AG09309 (cell line): ENCODE data around the gene ZNF202.

ENCODE experiments used
- DNase-seq: peaks from one replicate; pipeline ENCODE4 v3.0.0-alpha.2; 2010; ENCODE audit warnings: low read depth
- H3K4me3 ChIP-seq: 2 replicates; pipeline ENCODE4 v1.5.1; 2011; ENCODE audit warnings: mild to moderate bottlenecking, low read depth, low read length, moderate library complexity; ENCODE audit not compliant: control insufficient read depth
- TF ChIP-seq, protein P1 (sequence below): IDR thresholded peaks from 2 replicates; pipeline ENCODE4 v1.5.1; 2011; ENCODE audit warnings: mild to moderate bottlenecking, low read depth, low read length, inconsistent platforms; ENCODE audit not compliant: insufficient read depth, control insufficient read depth; ENCODE audit errors: missing control alignments

ZNF202 gene

DNA sequence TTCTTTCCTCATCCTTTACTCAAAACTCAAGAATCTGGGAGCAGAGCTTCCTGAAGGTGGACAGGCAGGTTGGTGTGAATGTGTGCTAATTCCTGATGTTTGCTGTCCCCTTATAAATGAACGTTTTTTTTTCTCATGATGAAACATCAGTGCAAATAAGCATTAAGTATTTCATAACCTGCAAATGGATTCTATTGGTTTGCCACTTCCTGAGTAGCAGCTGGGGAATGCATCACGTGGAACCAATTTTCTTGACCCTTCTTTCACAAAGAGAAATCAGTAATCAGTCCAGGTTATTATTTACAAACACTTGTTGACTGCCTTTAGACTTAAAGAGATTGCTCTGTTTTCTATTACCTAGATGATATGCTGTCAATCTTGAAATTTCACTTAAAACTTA is 46.9 kb downstream of the ZNF202 start:
- TF ChIP-seq, protein P1, sequence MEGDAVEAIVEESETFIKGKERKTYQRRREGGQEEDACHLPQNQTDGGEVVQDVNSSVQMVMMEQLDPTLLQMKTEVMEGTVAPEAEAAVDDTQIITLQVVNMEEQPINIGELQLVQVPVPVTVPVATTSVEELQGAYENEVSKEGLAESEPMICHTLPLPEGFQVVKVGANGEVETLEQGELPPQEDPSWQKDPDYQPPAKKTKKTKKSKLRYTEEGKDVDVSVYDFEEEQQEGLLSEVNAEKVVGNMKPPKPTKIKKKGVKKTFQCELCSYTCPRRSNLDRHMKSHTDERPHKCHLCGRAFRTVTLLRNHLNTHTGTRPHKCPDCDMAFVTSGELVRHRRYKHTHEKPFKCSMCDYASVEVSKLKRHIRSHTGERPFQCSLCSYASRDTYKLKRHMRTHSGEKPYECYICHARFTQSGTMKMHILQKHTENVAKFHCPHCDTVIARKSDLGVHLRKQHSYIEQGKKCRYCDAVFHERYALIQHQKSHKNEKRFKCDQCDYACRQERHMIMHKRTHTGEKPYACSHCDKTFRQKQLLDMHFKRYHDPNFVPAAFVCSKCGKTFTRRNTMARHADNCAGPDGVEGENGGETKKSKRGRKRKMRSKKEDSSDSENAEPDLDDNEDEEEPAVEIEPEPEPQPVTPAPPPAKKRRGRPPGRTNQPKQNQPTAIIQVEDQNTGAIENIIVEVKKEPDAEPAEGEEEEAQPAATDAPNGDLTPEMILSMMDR = no peak
- DNase-seq = no peak
- H3K4me3 ChIP-seq = no peak overlapping the region

DNA sequence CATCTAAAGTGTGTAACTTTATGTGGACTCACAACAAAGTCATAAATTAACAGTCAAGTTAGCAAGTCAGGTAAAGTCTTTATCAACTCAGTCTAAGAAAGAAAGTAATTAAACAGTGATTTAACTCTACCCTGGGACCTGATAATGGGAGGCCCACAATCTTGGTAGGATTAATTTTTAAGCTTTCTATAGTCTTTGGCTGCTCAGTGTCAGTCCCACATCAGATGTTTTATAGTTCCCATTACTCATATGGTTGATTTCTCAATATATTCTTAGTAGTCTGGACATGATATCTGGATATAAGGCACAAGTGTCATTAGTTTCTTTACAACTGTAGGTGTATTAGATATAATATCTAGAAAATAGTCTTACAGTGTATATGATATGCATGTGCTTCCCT is 48.5 kb downstream of the ZNF202 start:
- TF ChIP-seq, protein P1 = no peak
- H3K4me3 ChIP-seq = no peak overlapping the region
- DNase-seq = no peak

DNA sequence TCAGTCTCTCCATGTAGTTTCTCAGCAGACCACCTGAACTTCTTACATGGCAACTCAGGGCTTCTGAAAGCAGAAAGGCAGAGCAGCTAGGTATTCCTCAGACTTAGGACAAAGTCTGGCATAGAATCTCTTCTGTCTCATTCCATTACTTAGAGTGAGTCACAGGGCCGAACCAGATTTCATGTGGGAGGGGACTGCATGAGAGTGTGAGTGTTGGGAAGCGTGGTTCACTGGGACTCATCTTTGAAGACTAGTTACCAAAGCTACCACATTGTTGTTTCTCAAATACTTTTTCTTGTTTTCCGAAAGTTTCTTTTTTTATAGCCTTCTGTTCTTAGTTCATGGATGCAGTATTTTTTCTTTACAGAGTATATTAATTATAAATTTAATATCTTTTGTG is 51.0 kb downstream of the ZNF202 start:
- TF ChIP-seq, protein P1 = no peak
- DNase-seq = no peak
- no peak overlapping the region for H3K4me3 ChIP-seq

DNA sequence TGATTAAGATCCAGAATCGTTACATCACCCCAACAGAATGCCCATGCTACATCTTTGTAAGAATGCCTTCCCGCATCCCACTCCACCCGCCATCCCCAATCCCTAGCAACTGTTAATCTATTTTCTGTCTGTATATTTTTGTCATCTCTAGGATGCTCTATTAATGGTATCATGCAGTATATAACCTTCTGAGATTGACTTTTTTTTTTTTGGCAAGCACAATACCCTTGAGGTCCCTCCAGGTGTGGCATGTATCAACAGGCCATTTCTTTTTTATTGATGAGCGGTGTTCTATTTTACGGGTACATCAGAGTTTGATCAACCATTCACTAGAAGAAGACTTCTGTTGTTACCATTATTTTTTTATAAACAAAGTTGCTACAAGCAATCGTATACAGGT is 56.9 kb downstream of the ZNF202 start:
- TF ChIP-seq, protein P1 = no peak
- H3K4me3 ChIP-seq = no peak overlapping the region
- DNase-seq = no peak

DNA sequence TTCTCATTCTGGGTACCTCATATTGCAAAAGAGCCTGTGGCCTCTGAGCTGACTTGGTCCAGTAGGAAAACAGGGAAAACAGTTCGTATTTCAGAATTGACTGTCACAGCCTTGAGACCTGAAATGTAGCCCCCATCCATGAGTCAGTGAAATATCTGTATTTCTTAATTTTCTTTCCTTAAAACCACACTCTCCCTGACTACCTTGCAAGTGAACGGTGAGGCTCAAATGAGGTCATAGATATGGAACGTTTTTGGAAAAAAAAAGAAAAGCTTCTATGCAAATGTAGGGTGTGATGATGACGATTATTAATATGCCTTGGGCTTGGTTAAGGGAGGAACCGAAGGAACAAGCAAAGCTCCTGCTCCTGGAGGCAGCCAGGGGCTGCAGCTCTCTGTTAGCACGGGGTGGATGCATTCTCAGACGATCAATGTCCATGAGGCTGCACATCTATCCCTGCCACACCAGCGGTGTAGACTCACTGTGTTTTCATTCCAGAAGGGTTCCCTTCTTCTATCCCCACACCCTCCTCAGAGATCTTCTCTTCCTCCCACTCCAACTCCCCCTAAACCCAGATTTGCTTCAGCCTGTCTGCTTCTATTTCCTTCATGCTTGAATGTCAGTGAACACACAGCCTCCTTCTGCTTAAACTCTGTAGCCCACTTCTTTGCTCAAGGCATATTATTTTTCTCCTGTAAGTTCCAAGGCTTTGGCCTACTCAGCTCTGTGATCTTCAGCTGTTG is 57.9 kb downstream of the ZNF202 start:
- TF ChIP-seq, protein P1 = no peak
- DNase-seq = no peak
- no peak overlapping the region for H3K4me3 ChIP-seq

DNA sequence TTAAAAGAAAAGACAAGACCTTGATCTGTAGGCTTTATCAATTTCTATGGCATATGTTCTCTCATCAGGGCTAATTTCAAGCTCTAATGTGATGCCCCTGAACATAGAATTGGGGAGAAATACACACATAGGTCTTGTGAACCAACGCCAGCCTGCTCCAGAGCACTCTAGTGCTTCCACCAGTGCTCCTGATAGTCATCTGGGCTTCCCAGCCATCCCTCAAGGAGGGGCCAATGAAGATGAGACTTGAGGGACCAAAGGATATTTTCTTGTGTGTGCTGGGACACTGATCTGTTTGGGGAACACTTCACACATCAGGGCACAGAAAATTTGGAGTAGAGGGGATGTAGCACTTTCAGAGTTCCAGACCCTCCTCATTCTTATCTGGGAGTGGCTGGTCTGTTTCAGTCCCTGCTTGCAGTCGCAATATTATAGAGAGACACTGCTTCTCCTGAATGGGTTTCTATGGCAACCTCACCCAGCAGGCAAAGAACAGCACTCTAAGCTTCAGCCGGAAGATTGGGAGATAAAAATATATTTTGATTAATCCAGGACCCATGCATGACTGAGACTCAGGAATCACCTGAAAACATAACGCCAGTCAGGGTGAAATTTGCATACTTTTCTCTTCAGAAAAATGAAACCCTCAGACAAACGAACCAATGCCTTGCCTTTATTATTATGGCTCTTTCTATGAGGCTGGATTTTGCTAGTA is 58.6 kb downstream of the ZNF202 start:
- TF ChIP-seq, protein P1 = no peak
- H3K4me3 ChIP-seq = no peak overlapping the region
- no peak for DNase-seq

GRCh38 chr11:123681030-123681429 is 60.4 kb downstream of the ZNF202 start:
- TF ChIP-seq, protein P1 = no peak
- no peak for DNase-seq

More at GRCh38 chr11:123681030-123681429, 60.4 kb downstream of the ZNF202 start:
- H3K4me3 ChIP-seq = no peak overlapping the region
